Lung (tissue), 12 donors: ENCODE results near the gene KRT4. TPM values are rescaled to one million over a fixed set of nuclear protein-coding genes. Genes with fewer than 3 reads are reported as not detected.

Experiments used
- ATAC-seq: fragments of 200-7000 bp; cut with Tn5 transposase; one replicate; pipeline ENCODE4 v1.9.1; 2020; ENCODE audit warnings: moderate number of reproducible peaks; ENCODE audit not compliant: insufficient read depth, low FRiP score
- DNase-seq, 3 donors: peaks; one replicate each; pipeline ENCODE4 v3.0.0-alpha.2; 2013 to 2017
- H3K27ac ChIP-seq, 2 donors: one replicate each; pipeline ENCODE4 v1.5.1; 2013; ENCODE audit warnings: mild to moderate bottlenecking in 2 of 2, moderate library complexity in 2 of 2, control low read depth in 1 of 2, inconsistent platforms in 1 of 2, low read depth in 1 of 2, low read length in 1 of 2
- H3K27me3 ChIP-seq, 3 donors: one replicate each; pipeline ENCODE4 v1.5.1; 2013; ENCODE audit warnings: low read length in 2 of 3; ENCODE audit not compliant: control insufficient read depth in 3 of 3, insufficient read depth in 3 of 3
- H3K36me3 ChIP-seq, 4 donors: one replicate each; pipeline ENCODE4 v1.5.1; 2013; ENCODE audit warnings: low read length in 4 of 4, mild to moderate bottlenecking in 1 of 4, moderate library complexity in 1 of 4; ENCODE audit not compliant: control insufficient read depth in 4 of 4, insufficient read depth in 4 of 4
- H3K4me1 ChIP-seq, 5 donors: one replicate each; pipeline ENCODE4 v1.5.1; 2013; ENCODE audit warnings: low read length in 5 of 5, mild to moderate bottlenecking in 2 of 5, moderate library complexity in 1 of 5; ENCODE audit not compliant: control insufficient read depth in 5 of 5, insufficient read depth in 5 of 5
- H3K4me3 ChIP-seq: one replicate; pipeline ENCODE4 v1.5.1; 2013; ENCODE audit warnings: mild to moderate bottlenecking, control low read depth, moderate library complexity
- H3K9ac ChIP-seq, 2 donors: one replicate each; pipeline ENCODE4 v1.5.1; 2013; ENCODE audit warnings: low read length in 2 of 2, control low read depth in 1 of 2; ENCODE audit not compliant: insufficient read depth in 1 of 2
- H3K9me3 ChIP-seq, 4 donors: one replicate each; pipeline ENCODE4 v1.5.1; 2013; ENCODE audit warnings: low read length in 3 of 4, mild to moderate bottlenecking in 1 of 4, moderate library complexity in 1 of 4; ENCODE audit not compliant: control insufficient read depth in 4 of 4, insufficient read depth in 3 of 4
- WGBS, 2 donors: extraction: QIAGEN DNeasy Blood & Tissue Kit; methylation state at CpG; one replicate each; pipeline ENCODE4 v1.1.7; 2013; 5-methylcytosine and 5-hydroxymethylcytosine counted together
- polyA plus RNA-seq, 2 donors: library from polyadenylated mRNA; stranded (reverse); fragments of 200-250 nt; gene quantifications; one replicate each; pipeline ENCODE4 v1.2.1, GENCODE V29; 2013
- total RNA-seq, 2 donors: library from RNA; depleted of rRNA in 1 of 2; stranded (reverse); fragments of >200 nt in 1 of 2; gene quantifications; one replicate each; pipeline ENCODE4 v1.2.1, GENCODE V29; 2014 to 2021
- TF ChIP-seq, protein P1 (sequence below): IDR thresholded peaks from 2 replicates; pipeline ENCODE4 v1.5.1; 2012; ENCODE audit warnings: mild to moderate bottlenecking; ENCODE audit errors: control extremely low read depth, extremely low read depth
- donor health status: control.
- donor health status: control.
- donor health status: Bipolar disorder and iron deficiency.
- donor health status: healthy.
- donor health status: DM: yes; HTN: yes; CAD: no.

Gene KRT4
- total and polyA plus RNA-seq, 4 donors: 1.3 to 7.7 (median 3.4) TPM

DNA sequence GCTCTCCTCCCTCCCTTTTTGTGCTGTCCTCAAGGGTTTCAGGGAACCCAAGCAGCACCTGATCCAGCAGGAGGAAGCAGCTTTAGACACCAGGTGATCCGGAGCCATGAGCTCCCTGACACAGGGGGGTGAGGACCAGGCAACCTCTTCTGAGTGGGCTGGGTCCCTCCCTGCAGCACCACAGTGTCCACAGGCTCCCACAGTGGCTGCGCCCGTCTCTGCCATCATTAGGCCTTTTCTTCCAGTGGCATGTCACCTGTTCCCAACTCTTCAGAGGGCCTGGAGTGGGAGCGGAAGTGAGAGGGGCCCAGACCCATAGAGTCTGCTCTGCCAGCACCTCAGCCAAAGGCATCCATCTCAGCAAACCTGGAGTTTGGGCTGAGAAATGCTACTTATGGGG is 36.4 kb downstream of the KRT4 start:
- Histone ChIP-seq H3K9me3 (peaks cover 0 to 1% (median 0%) of the 10 kb centered on the region in 4 donors), H3K36me3 (no peaks in the 10 kb centered on the region), H3K27me3 (peaks cover 0 to 41% (median 0%) of the 10 kb centered on the region in 3 donors), H3K27ac (no peak overlapping the region), H3K4me1 (no peaks in the 10 kb centered on the region), H3K9ac (no peak overlapping the region), H3K4me3 (no peak overlapping the region)
- TF ChIP-seq, protein P1, sequence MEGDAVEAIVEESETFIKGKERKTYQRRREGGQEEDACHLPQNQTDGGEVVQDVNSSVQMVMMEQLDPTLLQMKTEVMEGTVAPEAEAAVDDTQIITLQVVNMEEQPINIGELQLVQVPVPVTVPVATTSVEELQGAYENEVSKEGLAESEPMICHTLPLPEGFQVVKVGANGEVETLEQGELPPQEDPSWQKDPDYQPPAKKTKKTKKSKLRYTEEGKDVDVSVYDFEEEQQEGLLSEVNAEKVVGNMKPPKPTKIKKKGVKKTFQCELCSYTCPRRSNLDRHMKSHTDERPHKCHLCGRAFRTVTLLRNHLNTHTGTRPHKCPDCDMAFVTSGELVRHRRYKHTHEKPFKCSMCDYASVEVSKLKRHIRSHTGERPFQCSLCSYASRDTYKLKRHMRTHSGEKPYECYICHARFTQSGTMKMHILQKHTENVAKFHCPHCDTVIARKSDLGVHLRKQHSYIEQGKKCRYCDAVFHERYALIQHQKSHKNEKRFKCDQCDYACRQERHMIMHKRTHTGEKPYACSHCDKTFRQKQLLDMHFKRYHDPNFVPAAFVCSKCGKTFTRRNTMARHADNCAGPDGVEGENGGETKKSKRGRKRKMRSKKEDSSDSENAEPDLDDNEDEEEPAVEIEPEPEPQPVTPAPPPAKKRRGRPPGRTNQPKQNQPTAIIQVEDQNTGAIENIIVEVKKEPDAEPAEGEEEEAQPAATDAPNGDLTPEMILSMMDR: no peak
- 89 to 93% methylated on average over 4 of the region's 4 CpGs for WGBS, 2 donors
- no peak for ATAC-seq
- no peak for DNase-seq

DNA sequence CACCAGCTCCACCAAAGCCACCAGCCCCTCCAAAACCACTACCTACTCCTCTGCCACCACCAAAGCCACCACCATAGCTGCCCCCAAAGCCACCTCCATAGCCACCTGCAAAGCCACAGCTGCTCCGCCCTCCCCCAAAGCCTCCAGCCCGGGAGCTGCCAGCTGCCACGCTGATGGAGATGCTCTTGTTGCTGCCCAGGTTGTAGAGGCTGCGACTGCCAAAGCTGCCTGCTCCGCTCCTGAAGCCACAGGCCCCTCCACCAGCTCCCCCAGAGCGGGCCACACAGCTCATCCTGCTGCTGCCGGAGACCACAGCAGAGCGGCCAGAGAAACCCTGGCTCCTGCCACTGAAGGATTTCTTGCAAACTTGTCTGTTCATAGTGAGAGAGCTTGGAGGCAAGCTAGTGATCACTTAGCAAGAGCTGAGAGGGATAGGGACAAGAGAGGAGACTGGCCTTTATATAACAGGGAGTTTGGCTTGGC is 37.0 kb downstream of the KRT4 start, which contains the start of gene KRT76:
TSS of gene KRT76 (minus strand) at position 433 of the 483 bp plus-strand sequence. CDS start at position 379, 54 bp downstream.
- TF ChIP-seq, protein P1: no peak
- H3K27ac ChIP-seq: no peak within 1 kb of the TSS
- H3K9me3 ChIP-seq: peaks cover 0 to 1% (median 0%) of the 10 kb centered on the region in 4 donors
- H3K9ac ChIP-seq: no peak within 1 kb of the TSS
- H3K36me3 ChIP-seq: no peaks in the 10 kb centered on the region
- ATAC-seq: no peak
- no peak for DNase-seq
- WGBS, 2 donors: 84 to 94% methylated on average over 8 of the region's 8 CpGs
- H3K27me3 ChIP-seq: peaks cover 0 to 35% (median 0%) of the 10 kb centered on the region in 3 donors
- no peaks in the 10 kb centered on the region for H3K4me1 ChIP-seq
- H3K4me3 ChIP-seq: no peak within 1 kb of the TSS

DNA sequence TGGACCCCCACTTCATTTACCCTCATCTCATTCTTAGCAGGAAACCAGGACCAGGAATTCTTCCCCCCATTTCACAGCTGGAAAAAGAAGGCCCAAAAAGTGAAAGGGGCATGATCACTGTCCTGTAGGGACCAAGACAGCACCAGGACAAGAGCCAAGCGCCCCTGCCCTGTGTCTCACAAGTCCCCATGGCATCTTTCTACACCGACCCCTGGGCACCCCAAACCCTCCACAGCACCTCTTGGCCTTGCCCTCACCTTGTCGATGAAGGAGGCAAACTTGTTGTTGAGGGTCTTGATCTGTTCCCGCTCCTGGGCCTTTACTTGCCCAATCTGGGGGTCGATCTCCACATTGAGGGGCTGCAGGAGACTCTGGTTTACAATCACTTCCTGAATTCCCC is 37.5 kb downstream of the KRT4 start:
- H3K4me3 ChIP-seq: no peak overlapping the region
- H3K9ac ChIP-seq: no peak overlapping the region
- peaks cover 0 to 1% (median 0%) of the 10 kb centered on the region in 4 donors for H3K9me3 ChIP-seq
- no peak for ATAC-seq
- no peak overlapping the region for H3K27ac ChIP-seq
- WGBS, 2 donors: 86 to 99% methylated on average over 5 of the region's 5 CpGs
- peaks cover 0 to 31% (median 0%) of the 10 kb centered on the region in 3 donors for H3K27me3 ChIP-seq
- no peaks in the 10 kb centered on the region for H3K4me1 ChIP-seq
- H3K36me3 ChIP-seq: no peaks in the 10 kb centered on the region
- TF ChIP-seq, protein P1: no peak
- no peak for DNase-seq
